ENCODE results near the gene DTL.
"Not testable (repeated sequence)": the region's sequence is repeated elsewhere in the genome, so short reads cannot be mapped to it uniquely, and the experiment has no call there.

Gene DTL, protein sequence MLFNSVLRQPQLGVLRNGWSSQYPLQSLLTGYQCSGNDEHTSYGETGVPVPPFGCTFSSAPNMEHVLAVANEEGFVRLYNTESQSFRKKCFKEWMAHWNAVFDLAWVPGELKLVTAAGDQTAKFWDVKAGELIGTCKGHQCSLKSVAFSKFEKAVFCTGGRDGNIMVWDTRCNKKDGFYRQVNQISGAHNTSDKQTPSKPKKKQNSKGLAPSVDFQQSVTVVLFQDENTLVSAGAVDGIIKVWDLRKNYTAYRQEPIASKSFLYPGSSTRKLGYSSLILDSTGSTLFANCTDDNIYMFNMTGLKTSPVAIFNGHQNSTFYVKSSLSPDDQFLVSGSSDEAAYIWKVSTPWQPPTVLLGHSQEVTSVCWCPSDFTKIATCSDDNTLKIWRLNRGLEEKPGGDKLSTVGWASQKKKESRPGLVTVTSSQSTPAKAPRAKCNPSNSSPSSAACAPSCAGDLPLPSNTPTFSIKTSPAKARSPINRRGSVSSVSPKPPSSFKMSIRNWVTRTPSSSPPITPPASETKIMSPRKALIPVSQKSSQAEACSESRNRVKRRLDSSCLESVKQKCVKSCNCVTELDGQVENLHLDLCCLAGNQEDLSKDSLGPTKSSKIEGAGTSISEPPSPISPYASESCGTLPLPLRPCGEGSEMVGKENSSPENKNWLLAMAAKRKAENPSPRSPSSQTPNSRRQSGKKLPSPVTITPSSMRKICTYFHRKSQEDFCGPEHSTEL

DNA sequence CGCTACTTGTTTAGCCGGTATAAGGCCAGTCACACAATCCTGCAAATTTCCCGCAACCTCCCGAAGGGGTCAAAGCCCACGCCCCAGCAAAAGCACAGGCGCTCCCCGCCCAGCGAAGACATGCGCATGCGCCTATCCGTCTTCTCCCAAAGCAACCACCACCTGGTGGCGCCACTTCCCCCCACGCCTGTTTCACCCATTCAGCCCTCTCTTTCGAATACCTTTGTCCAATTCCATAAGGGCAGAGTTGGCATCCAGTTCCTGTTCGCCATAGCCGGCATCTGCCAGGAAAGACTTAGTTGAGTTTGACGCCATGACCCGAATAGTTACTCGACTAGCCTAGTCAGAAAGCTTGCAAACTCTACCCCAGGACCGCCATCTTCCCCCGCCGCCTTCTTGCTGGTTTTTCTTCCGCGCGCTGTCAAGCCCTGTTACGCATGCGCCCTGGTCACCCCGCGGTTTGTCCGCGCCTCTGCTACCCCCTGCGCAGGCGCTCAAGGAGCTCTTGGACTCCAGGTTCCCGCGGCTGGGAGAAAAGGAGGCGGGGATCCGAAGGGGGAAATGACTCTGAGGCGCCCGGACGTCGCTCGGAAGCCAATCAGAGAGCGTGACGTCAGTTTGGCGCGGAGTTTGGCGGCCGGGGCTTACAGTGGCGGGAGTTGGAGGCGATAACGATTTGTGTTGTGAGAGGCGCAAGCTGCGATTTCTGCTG is at the start of gene DTL, which contains the start of gene INTS7:
DTL (plus strand) TSS at position 626 of the 712 bp plus-strand sequence. CDS start 143 bp downstream, outside the sequence.
INTS7 (minus strand) TSS at position 435 of the 712 bp plus-strand sequence; CDS start at position 315, 120 bp downstream.
- peak within 1 kb of the TSS; percentile 76 to 87 for H3K4me3 ChIP-seq (replicated peaks in 1 of 2; ENCODE audit: low read depth in 2 of 2, low read length in 2 of 2)
- TF ChIP-seq, protein P1, sequence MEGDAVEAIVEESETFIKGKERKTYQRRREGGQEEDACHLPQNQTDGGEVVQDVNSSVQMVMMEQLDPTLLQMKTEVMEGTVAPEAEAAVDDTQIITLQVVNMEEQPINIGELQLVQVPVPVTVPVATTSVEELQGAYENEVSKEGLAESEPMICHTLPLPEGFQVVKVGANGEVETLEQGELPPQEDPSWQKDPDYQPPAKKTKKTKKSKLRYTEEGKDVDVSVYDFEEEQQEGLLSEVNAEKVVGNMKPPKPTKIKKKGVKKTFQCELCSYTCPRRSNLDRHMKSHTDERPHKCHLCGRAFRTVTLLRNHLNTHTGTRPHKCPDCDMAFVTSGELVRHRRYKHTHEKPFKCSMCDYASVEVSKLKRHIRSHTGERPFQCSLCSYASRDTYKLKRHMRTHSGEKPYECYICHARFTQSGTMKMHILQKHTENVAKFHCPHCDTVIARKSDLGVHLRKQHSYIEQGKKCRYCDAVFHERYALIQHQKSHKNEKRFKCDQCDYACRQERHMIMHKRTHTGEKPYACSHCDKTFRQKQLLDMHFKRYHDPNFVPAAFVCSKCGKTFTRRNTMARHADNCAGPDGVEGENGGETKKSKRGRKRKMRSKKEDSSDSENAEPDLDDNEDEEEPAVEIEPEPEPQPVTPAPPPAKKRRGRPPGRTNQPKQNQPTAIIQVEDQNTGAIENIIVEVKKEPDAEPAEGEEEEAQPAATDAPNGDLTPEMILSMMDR (IDR thresholded peaks at IDR 0.05; ENCODE audit: low read depth, low read length) = peak; percentile 82
- peak; percentile 99 to 100 for DNase-seq (ENCODE audit: low read depth in 2 of 2)

DNA sequence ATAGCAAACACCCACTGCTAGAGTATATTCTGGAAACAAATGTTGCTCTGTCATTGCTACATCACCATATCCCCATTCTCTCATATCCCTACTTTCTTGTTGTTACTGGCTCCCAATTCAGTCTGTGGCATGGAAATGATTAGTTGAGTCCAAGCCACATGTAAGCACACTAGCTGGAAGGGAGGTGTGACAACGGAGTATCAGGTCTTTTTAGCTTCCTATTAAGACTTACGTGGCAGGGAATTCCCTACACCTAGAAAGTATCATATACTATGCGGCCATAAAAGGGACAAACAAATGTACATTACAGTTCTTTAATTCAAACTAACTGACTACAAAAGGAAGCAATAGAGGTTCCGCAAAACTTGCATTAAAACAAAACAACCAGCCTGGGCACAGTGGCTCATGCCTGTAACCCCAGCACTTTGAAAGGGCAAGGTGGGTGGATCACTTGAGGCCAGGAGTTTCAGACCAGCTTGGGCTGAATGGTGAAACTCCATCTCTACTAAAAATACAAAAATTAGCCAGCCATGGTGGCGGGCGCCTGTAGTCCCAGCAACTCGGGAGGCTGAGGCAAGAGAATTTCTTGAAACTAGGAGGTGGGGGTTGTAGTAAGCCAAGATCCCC is 48.8 kb upstream of the DTL start:
- H3K4me3 ChIP-seq (replicated peaks in 1 of 2; ENCODE audit: low read depth in 2 of 2, low read length in 2 of 2) = no peak overlapping the region
- TF ChIP-seq, protein P1 (IDR thresholded peaks at IDR 0.05; ENCODE audit: low read depth, low read length) = no peak
- DNase-seq (ENCODE audit: low read depth in 2 of 2) = no peak

DNA sequence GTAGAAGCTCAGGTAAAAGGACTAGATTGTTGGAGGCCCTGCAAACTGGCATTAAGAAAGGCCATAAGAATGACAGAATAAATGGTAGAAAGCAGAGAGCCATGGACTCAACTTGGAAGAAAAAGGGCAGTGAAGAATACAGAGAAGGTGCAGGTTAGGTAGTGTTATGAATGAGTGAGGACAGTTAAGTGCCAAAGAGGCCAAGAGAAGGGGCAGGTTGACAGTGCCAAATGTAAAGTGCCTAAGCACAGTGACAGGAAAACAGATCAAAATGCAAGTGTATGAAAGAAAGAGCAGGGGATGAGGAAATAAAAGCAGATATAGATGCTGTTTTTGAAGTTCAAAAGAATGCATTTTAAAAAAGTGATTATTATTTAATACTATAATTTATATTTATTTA is 43.9 kb upstream of the DTL start:
- no peak for DNase-seq (ENCODE audit: low read depth in 2 of 2)
- TF ChIP-seq, protein P1 (IDR thresholded peaks at IDR 0.05; ENCODE audit: low read depth, low read length) = no peak
- no peak overlapping the region for H3K4me3 ChIP-seq (replicated peaks in 1 of 2; ENCODE audit: low read depth in 2 of 2, low read length in 2 of 2)

DNA sequence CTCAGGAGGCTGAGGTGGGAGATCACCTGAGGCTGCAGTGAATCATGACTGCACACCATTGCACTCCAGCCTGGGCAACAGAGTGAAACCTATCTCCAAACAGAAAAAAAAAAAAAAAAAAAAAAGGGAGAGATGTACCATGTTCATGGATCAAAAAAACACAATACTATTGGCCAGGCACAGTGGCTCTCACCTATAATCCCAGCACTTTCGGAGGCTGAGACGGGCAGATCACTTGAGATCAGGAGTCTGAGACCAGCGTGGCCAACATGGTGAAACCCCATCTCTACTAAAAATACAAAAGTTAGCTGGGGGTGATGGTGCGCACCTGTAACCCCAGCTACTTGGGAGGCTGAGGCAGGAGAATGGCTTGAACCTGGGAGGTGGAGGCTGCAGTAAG is 38.1 kb upstream of the DTL start:
- DNase-seq (ENCODE audit: low read depth in 2 of 2); H3K4me3 ChIP-seq (replicated peaks in 1 of 2; ENCODE audit: low read depth in 2 of 2, low read length in 2 of 2): not testable (repeated sequence)

DNA sequence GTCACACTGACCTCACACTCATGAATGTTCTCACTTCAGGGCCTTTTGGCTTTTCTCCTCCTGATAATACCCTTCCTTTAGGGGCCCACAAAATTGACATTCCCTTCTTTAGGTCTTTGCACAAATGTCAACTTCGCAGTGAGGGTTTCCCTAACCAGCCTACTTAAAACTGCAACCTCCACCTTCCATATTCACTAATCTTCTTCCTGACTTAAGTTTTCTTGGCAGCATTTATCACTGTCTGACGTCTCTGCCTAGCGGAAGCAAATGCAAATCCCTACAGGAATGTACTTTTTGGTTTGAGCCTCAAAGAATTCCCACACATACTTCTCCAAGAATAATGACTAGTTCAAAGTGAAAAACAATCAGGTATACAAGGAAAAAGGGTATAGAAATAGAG is 33.0 kb upstream of the DTL start:
- DNase-seq (ENCODE audit: low read depth in 2 of 2) = peak; percentile 11 to 68
- TF ChIP-seq, protein P1 (IDR thresholded peaks at IDR 0.05; ENCODE audit: low read depth, low read length) = no peak
- H3K4me3 ChIP-seq (replicated peaks in 1 of 2; ENCODE audit: low read depth in 2 of 2, low read length in 2 of 2) = no peak overlapping the region

DNA sequence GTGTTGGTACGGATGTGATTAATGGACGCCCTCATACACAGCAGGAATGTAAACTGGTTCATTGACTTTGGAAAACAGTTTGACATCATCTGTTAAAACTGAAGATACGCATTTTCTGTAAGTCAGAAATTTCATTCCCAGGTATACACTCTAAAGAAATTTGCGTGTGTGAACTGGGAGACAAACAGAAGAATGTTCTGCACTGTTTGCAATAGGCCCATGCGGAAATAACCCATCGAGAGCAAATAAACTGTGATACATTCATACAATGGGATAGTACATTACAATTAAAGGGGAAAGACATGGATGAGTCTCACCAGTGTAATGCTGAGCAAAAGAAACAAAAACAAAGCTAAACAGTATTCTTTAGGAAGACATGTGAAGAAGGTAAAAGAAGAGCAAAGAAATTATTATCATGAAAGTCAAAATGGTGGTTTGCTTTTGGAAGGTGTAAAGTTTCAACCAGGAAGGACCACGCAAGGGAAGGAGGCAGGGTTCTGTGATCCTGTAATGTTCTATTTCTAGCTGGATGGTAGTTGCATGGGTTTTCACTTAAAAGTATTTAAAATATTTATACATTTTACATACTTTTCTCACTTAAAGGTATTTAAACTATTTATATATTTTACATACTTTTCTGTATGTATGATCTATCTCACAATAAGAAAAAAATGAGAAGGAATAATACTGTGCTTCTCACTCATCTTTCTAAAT is 30.5 kb upstream of the DTL start:
- TF ChIP-seq, protein P1 (IDR thresholded peaks at IDR 0.05; ENCODE audit: low read depth, low read length) = no peak
- no peak overlapping the region for H3K4me3 ChIP-seq (replicated peaks in 1 of 2; ENCODE audit: low read depth in 2 of 2, low read length in 2 of 2)
- no peak for DNase-seq (ENCODE audit: low read depth in 2 of 2)
